Cortex of kidney (tissue), 1 donor: Measurements from ENCODE around the gene KCTD1.

Source experiments
- DNase-seq: peaks from one replicate; lab custom pipeline; 2025; lab: John Stamatoyannopoulos, UW

KCTD1 gene

DNA sequence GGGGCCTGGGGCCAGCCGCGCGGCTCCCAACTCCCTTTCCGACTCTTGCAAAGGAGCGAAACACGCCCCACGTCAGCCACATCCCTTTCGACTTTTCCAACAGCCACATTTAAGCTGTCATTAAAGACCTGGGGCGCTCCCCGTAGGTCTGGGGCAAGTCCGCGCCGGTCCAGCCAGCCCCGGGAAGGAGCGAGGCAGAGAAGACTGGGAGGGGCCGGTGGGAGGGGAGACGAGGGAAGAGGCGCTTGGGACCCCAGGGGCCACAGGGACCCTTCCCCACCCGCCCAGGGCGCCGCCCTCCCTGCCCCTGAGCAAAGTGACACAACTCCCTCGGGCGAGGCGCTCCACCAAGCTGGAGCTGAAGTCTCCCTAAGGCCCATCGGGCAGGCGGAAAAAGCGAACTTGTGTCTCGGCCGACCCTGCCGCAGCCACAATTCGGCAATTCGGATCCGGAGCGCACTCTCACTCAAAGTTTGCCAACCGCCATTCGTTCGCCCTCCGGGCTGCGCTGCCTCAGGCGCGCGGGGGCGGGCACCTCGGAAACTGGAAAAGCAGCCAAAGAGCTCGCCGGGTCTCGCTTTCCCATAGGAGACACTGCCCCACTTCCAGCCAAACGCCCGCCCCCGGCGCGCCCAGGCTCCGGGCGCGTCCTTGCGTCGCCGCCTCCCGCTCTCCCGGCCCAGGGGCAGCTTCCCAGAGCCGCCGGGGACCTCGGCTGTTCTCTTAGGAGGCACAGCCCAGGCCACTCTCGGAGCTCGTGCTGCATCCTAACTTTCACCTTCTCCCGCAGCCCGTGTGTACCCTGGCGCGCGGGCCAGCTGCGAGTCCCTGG is 1.1 kb upstream of the KCTD1 start:
- DNase-seq = no peak

DNA sequence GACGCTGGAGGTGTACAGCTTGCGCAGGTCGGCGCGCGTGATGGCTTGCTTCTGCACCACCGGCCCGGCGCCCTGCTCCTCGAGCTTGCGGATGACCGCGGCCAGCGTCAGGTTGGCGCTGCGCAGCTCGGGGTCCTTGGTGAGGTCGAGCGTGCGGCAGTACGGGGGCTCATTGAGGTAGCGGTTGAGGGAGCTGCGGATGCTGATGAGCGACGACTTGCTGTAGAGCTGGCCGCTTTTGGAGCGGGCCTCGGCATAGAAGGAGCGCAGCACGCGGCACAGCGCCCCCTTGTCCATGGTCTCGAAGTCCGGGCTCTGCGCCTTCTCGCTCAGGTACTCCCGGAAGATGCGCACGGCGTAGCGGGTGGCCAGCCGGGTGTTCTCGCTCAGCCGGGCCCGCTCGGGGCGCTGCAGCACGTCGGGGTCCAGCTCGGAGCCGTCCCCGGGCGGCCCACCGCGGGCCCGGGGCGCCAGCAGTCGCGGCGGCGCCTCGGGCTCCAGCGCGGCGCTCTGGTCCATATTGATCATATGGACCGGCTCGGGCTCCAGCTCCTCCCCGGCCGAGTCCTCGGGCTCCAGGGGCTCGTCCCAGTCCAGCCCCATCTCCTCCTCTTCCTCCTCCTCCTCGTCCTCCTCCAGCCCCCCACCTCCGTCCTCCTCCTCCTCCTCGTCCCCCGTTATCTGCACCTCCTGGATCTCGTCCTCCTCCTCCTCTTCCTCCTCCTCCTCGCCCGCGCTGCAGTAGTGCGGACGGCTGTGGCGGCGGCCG is 523 bp downstream of the KCTD1 start:
- no peak for DNase-seq

DNA sequence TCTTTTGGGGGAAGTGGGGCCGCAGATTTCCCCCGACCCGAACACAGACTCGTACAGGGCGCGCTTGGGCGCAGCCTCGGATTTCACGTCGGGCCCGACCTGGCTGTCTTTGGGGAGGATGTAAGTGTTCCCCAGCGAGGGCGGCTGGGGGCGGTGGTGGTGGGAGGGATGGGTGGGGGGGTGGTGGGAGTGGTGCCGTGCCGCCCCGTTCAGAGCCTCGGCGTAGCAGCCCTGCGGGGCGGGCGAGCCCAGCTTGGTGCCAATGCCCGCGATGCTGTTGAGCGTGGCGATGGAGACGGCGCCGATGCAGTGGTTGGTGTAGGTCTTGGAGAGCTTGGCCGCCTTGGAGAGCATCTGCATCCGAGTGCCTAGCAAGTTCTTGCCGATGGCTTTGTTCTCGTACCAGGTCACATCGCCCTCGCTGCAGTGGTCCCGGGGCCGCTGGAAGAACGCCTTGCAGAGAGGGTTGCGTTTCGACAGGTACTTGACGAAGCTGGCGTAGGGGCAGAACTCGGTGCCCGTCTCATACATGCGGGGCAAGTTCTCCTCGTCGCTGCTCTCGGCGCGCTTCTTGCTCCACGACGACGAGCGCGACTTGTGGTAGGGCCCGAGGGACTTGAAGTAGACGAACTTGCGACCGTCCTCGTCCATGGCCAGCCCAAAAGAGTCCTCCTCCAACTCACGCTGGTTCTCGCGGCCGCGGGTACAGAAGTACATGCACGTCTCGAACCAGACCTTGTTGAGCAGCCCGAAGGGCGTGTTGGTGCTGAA is 1.3 kb downstream of the KCTD1 start:
- no peak for DNase-seq

DNA sequence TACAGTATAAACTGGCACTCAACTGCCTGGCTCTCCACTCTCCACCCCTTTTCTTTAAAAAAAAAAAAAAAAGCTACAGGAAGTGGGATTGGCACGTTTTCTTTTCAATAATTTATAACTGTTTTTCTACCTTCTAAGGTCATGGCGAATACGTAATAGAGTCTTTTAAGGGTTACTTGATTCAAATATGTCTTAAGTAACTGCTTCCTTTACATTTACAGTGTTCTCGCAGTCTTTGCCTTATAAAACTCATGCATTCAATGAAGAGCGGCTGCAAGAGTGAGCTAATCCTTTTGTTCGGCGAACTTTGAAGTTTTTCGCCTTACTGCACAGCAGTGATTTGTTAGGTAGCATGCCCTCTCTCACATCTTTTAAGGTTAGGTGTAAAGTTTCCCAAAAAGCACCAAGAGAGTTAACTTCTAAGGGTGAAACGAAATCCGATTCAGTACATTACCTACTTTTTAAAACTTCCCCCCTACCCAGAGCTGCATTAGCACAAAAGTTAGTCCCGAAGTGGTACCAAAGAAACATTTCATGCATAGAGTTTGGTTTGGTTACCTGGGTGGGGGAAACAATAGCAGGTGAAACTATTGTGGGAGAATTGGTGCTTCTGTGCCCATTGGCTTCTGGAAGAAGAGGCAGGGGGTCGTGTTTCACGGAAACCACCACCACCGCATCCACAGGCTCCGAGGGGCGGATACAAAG is 2.0 kb downstream of the KCTD1 start:
- DNase-seq = no peak

DNA sequence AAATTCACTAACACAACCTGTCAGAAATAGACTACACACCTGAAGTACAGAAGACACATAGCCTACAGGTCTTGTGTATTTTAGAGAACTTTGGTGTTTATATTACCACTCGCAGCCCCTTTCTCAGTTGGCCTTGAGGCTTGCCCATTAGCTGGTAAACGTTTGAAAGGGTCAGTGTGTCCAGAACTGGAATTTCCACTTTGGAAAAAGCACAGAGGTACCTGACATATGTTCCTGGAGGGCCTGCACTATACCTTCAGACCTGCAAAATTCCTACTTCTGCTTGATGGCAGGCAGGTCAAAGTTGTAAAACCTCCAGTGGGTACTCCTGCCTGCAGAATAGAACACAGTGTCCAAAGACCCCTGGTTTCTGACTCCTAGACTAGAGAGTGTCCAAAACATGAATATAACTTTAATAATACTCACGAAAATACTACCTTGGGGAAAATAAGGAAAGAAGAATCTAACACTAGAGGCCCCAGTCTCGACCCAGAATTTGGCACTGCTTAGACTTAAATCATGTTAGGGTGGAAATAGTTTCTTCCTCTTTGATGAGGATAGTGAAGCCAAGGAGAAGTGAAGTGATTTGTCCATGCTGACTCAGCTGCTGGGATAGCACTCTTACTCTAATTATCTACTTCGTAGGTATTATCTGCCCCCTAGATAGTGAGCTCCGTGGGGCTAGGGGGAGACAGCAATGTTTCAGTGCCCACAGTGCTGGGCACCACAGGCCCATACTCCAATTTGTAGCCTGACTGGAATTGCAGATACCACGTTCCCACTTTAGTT is 2.8 kb downstream of the KCTD1 start:
- no peak for DNase-seq

DNA sequence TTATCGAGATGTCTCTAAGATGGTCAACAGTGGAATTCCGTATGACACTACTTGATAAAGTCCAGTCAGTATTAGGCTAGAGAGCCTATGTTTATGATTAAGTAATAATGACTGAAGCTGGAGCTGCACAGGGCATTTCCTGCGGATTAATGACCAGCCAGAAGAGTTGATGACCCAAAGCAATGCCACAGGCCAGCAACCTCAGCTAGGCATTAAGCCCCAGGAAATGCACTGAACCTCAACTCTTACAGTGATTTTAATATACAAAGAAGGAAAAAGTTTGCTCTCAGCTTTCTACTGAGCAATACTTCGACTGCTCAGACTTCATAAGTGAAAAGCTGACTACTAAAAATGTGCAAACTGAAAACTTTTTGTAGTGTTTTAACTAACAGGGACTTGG is 3.9 kb downstream of the KCTD1 start:
- no peak for DNase-seq

DNA sequence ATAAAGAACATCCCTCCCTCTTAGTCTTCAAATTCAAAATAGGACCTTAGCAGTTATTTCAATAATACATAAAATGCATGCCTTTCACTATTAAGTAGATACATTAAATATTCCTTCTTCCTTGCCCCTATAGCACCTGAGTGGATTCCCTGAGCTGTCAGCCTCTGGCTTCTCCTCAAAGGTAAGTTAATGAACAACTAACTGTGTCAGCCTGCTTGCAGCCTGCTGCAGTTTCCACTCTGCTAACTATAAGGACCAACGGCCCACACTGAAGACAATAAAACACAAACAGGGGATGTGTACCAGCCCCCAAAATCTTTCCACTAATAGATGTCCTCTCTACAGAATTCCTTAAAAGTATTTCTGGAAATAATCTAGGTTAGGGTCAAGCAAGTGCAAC is 5.0 kb downstream of the KCTD1 start:
- DNase-seq = no peak

DNA sequence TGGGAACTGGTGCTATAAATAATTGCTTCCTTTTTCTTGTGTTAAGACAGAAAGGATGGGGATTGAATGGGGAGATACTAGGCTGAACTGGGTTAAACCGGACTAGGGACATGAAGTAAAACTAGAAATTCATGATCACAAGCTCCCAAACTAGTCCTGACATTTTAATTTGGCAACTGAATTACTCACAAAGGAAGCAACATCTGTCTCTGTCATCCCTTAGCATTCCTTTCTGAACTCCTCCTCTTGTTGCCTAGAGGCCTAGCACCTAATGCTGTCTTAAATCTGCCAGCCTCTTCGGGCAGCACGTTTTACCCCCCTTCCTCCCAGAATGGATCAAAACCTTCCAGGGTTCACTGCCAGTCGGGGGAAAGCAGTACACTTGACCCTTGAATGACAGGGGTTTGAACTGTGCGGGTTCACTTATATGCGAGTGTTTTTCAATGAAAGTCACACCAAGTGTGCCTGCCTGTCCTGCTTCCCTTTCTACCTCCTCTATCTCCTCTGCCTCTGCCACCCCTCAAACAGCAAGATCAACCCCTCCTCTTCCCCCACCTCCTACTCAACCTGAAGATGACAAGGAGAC is 8.2 kb downstream of the KCTD1 start:
- DNase-seq = no peak

DNA sequence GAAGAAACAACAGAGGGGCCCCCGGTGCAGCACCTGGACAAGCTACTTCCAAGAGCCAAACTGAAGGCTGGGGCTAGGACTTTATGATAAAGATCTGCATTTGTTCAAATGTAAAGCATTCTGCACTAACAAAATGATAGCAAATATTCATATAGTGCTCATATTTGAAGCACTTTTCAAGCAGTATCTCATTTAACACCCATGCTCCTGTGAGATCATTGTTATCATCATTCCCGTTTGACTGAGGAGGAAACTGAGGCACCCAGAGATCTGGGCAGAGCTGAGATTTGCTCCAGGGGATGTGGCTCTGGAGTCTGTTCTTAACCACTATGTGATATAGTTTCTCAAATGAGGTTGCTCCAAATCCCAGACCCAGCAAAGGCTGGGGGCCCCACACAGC is 9.8 kb downstream of the KCTD1 start:
- no peak for DNase-seq

DNA sequence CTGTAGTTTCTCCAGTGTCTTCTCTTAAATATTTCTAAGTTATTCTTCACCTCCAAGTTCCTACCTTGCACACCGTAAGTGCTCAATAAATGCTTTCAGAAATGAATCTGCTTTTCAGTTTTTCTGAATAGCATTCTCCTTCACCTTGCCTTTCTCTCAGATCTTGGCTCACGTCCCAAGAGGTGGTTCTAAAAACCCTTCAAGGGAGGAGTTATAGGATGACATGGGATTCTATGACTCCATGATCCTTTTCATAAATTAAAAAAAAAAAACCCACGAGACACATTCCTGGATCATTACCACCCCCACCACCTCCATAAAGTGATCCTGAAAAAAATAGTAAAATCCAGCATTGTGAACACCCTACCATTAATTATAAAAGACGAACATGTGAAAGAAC is 11.7 kb downstream of the KCTD1 start:
- no peak for DNase-seq

DNA sequence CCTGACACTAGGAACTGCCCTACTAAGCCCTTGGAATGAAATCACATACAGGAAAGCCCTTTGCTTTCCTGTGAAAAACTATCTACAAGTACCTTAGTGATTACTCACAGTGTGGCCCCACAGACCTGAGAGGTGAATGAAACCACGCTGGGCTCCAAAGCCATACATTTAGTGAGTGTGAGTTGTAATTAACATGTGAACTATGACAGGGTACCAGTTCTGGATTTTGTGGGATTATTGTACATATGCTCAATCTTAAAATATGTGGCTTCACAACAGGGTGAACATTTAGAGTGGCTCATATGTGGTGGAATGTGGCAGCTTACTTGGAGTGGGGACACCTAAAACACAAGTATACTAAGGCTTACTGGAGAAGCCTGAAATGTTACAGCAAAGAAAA is 12.3 kb downstream of the KCTD1 start:
- no peak for DNase-seq

DNA sequence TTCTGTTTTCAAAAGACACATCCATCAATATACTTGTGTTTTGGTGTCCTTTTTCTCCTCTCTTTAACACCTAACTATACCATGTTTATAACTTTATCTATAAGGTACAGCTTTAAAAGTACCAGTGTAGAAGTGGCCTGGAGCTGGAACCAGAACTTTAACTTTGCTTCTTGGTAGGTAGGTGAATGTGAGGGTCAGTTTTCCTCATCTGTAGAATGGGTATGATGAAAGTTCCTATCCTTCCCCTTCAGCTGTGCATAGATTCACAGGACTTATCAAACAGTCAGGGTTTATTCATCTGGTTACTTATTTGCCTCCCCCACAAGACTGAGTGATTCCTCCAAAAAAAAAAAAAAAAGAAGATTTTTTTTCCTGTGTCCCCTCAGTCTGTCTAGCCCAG is 12.7 kb downstream of the KCTD1 start:
- no peak for DNase-seq

DNA sequence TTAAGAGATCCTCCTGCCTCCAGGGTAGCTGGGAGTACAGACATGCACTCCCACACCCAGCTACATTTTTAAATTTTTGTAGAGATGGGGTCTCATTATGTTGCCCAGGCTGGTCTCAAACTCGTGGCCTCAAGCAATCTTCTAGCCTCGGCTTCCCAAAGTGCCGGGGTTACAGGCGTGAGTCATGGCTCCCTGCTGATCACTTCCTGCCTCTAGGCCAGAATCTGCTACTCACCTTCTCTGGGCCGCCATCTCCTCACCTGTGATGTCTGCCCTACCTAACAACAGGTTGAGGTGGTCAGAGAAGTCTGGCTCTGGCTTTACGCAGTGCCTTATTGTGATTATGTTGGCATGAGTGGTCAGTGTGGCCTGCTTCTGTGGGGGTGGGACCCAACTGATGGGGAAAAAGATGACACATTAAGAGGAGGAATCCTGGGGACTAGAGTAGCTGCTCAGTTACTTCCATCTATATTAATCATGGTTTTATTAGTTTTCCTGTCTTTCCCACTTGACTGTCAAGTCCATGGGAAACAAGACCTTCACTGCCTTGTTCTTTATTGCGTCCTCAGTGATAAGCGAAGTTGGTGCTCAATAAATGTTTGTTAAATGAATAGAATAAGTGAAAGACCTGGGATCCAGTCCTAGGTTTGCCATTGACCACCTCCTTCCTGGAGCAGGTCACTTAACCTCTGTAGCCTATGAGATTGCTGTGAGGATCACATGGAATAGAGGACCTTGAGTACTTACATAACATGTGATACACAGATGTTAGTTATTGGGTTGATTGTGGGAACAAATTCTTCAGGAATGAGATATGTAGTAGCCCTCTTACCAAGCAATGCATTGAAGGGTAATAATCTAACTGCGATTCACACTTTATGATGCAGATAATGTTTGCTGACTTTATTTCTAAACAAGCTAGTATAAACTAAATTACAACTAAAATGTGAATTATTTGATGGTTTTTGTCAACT is 15.7 kb downstream of the KCTD1 start:
- DNase-seq = no peak

DNA sequence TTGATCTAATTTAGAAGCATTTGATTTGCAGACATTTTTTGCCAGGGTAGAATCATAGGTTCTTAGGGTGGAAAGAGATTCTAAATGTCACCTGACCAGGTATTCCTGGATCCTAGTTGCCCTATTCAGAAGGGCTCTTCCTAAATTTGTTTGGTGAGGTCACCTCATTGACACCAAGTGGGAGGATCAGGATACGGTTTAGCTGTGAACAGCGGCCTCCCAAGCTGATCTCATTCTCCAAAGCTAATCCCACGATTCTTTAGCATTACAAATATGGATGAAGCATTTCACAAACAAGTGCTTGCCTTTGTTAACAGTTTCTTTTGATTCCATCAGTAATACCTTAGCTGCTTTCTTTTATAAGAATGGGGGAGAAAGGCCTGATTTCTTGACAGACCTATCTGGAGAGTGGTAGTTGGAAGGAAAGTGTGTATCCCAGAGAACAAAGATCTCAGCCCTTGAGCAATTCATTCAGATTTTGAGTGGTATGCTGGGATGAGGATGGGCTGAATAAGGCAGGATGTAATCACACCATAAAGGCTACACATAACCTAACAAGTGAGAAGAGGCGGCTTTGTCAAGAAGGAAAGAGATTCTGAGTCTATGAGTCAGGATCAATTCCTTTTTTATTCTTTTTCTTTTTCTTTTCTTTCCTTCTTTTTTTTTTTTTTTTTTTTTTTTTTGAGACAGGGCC is 16.6 kb downstream of the KCTD1 start:
- no peak for DNase-seq

DNA sequence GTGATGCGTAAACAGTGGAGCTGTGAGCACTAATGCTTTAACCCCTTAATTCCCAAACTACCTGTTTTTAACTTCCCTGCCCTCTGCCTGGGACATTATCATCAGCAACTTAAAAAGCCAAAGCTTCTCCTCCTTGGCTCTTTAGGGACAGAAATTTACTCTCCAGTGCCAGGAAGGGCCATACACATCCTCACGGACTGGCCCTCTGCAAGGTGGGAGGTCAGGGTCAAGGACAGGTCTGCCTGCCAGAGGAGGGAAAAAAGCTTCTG is 21.5 kb downstream of the KCTD1 start:
- DNase-seq = no peak

DNA sequence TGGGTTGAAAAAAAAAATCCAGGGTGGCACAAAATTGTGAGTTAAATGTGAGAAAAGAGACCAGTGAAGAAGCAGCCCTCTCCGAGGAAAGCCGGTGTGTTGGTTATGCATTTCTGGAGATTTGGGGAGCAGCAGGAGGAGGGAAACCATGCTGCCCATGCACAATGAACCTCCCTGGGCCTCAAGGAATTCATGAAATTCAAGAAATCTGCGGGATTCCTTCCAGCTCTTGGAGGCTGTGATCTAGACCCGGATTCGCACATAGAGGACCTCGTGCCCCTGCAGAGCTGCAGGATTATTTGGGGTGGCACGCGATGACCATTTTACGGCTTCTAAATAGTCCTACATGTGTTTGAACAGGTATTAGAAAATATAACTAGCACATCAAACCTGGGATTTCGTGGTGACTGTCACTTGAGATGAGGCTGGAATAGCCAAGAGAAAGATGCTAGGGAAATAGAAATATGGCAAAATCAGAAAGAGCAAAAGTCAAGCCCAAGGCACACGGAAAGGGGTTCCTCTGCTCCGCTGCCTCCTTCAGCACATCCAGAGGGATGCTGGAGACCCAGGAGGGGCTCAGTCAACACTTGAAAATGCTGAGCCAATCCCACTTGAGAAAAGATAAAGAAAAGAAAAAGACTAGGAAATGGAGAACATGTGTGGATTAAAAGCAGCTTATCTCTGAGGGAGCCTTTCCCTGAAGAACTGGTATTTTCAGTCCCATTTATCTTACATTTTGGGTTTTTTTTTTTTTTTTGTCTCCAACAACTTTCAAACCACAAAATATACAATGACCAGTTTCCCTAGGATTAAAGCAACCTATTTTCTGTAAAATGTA is 22.0 kb downstream of the KCTD1 start:
- no peak for DNase-seq

DNA sequence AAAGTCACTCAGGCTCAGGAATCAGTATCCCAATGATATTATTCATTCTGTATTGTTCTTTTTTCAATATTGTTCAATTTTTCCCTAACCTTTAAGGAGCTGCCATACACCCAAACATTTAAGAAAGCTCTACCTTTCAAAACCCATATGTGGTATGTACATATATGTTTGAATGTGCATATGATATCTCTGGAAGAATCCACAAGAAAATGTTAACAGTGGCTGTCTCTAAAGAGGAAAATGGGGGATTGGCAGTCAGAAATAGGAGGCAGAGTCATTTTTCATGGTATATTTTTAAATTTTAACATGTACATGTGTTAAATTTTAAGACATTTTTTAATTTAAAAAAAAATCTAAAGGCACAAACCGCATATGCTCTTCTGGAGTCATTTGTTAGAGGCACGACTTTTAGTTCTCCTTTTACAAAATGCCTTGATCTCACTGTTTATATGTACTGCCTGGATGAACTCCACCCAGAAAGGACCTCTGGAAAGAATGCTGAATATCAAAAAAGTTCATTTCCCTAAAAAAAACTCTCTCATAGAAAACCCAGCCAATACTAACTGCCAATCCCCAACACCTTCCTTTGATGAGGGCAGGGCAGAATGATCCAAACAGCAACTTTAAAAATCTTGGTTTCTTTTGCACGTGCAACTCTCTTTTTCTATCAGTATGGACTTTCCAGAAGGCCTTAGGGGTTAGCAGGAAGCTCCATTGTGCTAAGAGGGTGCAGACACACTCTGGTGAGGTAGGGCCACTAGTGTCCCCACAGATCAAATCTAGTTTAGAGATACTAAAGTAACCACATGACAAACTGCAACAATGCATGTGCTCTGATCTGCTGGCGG is 23.6 kb downstream of the KCTD1 start:
- no peak for DNase-seq

DNA sequence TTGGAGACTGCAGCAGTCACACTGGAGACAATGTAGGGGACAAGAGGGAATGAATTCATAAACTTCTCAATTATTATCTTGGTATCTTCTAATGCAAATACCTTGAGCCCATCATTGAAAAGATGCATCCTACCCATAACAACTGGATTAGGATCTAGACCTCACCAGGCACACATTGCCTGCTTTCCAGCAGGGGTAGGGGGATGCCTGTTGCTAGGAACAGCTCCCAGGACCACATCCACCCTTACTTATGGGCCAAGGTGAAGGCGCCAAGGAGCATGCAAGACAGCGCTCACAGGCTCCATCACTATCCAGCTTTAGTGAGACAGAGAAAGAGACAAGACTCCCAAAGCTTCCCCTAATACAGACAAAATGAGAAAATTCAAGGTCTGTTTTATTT is 24.4 kb downstream of the KCTD1 start:
- no peak for DNase-seq
